ENCODE measurements around the gene FBLN2.

FBLN2 gene

DNA sequence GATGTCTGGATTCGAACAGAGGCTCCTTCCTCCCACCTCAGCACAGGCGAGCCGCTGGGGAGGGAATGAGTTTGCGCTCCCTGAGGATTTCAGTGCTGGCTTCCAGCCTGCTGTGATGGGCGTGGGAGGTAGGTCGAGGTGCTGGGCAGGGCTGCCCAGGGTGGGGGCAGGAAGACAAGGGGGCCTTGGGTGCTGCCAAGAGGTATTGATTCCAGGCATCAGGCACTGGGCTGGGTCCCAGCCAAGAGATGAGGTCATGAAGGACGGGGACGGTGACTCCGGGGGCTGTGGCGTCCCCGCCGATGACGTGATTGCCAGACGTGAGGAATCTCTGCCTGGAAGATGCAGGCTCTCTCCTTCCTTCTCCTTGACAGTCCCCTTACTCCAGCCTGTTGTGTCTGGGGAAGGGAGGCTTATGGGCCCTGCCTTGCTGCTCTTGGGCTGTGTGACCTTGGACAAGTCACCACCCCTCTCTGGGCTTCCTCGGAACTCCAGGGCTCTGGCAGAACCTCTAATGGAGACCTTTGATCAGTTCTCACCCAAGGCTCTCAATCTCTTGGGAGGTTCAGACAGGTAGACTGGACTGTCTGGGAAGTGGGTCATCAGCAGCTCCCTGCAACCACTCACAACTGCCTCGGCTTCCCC is 116.8 kb downstream of the FBLN2 start:
- TF ChIP-seq, protein P1, sequence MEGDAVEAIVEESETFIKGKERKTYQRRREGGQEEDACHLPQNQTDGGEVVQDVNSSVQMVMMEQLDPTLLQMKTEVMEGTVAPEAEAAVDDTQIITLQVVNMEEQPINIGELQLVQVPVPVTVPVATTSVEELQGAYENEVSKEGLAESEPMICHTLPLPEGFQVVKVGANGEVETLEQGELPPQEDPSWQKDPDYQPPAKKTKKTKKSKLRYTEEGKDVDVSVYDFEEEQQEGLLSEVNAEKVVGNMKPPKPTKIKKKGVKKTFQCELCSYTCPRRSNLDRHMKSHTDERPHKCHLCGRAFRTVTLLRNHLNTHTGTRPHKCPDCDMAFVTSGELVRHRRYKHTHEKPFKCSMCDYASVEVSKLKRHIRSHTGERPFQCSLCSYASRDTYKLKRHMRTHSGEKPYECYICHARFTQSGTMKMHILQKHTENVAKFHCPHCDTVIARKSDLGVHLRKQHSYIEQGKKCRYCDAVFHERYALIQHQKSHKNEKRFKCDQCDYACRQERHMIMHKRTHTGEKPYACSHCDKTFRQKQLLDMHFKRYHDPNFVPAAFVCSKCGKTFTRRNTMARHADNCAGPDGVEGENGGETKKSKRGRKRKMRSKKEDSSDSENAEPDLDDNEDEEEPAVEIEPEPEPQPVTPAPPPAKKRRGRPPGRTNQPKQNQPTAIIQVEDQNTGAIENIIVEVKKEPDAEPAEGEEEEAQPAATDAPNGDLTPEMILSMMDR (IDR thresholded peaks at IDR 0.05; ENCODE audit: low read depth, low read length), result no peak
- no peak overlapping the region for H3K4me3 ChIP-seq (ENCODE audit: low read depth, low read length)

DNA sequence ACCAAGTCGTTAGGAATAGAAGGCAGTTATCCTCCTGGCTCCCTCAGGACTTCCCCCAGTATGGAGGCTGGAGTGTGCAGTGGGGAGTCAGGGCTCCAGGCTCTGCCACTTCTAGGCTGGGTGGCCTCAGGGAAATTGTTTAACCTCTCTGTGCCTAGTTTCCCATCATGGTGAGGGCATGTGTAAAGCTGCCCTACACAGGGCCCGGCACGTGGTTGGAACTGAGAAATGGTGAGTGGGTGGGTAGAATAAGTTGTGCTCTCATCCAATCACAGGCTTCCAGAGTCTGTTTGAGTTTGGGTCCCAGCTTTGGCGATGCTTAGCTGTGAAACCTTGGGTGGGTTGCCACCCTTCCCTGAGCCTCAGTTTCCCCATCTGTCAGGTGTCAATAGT is 117.3 kb downstream of the FBLN2 start:
- no peak overlapping the region for H3K4me3 ChIP-seq (ENCODE audit: low read depth, low read length)
- TF ChIP-seq, protein P1 (IDR thresholded peaks at IDR 0.05; ENCODE audit: low read depth, low read length), result no peak

DNA sequence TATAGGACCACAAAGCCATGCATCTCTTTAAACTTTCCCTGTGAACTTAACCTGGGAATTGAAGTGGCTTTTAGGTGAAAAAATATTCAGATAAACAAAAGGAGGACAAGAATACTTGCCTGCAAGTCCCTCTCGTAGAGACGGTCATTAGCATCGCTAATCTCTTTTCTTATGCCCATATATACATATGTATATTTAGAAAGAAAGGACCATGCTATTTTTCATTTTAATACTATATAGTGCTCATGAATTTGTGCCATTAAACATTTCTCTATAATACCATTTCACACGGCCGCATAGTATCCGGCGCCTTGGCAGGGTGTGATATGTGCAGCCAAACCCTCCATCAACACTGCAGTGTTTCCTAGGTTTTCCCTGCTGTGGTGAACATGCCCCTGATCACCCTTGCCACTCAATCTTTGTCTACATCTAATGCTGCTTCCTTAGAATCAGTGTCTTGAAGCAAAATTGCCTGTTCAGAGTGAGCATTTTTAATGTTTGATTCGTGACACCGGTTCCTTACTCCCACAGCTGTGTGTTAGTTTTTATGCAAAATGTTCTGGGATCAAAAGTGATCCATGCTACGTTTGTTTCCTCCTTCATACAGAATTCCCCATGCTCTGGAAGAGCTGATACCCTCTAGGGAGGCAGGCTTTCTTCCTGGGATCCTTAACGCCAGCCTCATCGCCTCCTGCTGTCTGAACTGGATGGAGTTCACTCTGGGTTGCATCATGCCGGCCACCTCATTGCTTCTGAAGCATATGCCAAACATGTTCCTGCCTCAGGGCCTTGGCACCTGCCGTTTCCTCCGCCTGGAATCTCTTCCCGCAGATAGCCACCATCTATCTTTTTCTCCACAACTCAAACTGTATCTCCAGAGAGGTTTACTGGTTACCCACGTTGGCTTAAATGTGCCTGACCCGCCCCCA is 118.1 kb downstream of the FBLN2 start:
- H3K4me3 ChIP-seq (ENCODE audit: low read depth, low read length), result no peak overlapping the region
- TF ChIP-seq, protein P1 (IDR thresholded peaks at IDR 0.05; ENCODE audit: low read depth, low read length), result no peak

DNA sequence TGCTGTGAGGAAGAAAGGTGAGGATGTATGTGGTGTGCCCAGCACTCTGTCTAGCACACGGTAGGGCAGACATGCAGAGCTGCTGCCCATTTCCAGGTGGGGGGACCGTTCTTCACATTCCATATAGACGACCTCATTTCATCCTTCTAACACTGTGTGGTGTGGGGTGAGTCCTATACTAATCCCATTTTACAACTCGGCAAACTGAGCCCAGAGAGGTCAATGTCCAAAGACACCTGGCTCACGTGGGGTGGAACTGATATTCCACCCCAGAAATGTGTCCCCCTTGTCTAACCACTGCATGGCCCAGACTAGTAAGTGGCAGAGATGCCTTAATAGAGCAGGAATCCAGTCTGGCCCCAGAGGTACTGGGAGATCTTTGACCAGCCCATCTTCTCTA is 119.2 kb downstream of the FBLN2 start:
- TF ChIP-seq, protein P1 (IDR thresholded peaks at IDR 0.05; ENCODE audit: low read depth, low read length), result no peak

DNA sequence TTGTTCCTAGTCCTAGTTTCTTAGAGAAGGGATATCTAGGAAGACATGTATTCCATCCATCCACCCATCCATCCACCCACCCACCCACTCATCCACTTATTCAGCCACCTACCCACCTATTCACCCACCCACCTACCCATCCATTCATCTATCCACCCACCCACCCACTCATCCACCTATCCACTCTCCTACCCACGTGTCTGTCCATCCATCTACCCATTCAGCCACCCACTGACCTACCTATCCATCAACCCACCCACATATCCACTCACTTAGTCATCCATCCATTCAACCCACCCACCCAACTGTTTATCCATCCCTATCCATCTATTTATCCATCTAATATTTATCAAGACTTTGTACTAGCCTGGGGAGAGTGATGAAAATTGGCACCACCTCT is 120.5 kb downstream of the FBLN2 start:
- no peak overlapping the region for H3K4me3 ChIP-seq (ENCODE audit: low read depth, low read length)
- TF ChIP-seq, protein P1 (IDR thresholded peaks at IDR 0.05; ENCODE audit: low read depth, low read length), result no peak

More for the DNA sequence above, 119.2 kb downstream of the FBLN2 start:
- H3K4me3 ChIP-seq (ENCODE audit: low read depth, low read length), result no peak overlapping the region

DNA sequence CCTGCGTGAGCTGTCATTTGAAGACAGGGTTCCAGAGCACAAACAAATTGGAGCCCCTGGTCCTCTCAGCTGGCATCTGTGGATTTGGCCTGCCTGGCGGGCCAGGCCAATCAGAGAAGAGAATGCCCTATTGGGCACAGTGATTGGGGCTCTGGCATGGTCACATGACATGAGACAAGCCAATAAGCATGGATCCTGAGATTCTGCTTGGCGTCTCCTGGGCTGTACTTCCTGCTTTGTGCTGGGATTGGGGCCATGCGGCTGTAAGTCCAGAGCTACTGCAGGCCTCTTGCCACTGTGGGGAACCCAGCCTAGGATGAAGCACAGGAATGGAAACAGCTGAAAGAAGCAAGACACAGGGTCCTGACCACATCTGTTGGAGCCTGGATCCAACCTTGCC is 121.4 kb downstream of the FBLN2 start:
- H3K4me3 ChIP-seq (ENCODE audit: low read depth, low read length), result no peak overlapping the region
- TF ChIP-seq, protein P1 (IDR thresholded peaks at IDR 0.05; ENCODE audit: low read depth, low read length), result no peak
